Activated CD4-positive, alpha-beta T cell treated with anti-CD3 and anti-CD28 coated beads, Interleukin-2, amount 50 U/mL, for 1 hour (primary cell): ENCODE results near the gene GHRH.

Experiments
- DNase-seq: peaks from one replicate; pipeline ENCODE4 v3.0.0-alpha.2; 2020

Gene GHRH, protein sequence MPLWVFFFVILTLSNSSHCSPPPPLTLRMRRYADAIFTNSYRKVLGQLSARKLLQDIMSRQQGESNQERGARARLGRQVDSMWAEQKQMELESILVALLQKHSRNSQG

DNA sequence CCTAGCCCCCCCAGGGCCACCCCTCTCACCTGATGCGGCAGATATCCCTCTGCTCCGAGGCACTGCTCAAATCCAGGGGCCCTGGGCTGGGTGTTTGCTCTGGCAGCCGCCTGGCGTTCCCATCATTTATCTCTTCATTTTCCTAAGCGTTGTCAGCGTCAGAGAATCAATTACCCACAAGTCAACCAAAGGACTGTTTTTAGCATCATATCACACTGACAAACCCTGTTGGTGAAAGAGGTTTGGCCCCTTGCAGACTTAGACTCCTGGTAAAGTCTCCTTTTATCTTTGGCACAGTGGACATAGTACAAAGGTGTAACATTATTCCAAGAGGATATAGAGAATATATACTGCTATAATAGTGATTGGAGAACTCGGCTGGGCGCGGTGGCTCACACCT, at the start of gene GHRH:
Gene GHRH, minus strand, starts transcription at position 101 of the 400 bp plus-strand sequence. CDS start 4,925 bp downstream, outside the sequence.
- DNase-seq = no peak

DNA sequence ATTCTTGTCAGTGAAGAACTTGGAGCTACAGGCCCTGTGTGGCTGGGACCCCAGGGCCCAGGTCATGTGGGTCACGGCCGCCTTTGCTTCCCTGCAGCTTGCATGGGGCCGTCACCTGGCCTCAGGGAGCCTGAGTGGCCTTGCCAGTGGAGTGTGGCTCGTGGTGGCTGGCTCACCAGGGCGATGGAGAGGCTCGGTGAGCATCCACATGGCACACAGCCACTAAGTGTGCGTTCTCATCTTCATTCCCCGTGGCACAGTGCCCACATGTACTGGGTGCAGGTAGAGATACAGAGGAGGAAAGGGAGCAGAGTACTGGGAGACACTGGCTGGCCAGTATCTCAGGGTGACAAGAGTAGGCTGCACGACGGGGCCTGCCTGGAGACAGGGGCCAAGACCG, 49.3 kb upstream of the GHRH start:
- DNase-seq = no peak

DNA sequence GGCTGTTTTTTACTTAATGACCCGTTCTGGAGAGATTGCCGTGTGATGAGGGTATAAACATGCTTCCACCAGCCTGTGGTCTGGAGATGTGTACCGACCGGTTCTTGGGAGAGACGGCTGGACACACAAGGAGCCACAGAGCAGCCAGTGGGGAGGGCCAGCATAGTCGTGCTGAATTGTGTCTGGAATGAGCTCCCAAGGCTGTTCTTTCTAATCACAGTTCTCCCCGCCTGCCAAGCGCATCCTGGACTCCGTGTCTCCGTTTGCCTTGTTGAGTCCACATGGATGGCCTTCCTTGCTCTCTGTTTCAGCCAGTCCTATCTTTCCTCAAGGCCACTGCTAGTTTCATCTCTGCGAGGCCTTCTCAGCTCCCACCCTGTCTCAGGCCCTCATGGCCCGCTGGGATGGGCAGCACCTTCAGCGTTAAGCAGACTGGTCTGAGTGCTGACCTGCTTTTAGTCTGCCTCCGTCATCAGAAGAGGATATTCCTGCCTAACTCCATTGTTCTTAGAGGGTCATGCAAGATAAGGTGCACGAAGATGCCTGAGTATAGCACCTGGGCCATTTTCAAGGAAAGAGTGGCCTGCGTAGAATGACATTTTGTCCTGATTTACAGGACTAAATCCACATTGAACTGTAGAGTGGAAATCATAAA, 48.4 kb upstream of the GHRH start:
- no peak for DNase-seq

DNA sequence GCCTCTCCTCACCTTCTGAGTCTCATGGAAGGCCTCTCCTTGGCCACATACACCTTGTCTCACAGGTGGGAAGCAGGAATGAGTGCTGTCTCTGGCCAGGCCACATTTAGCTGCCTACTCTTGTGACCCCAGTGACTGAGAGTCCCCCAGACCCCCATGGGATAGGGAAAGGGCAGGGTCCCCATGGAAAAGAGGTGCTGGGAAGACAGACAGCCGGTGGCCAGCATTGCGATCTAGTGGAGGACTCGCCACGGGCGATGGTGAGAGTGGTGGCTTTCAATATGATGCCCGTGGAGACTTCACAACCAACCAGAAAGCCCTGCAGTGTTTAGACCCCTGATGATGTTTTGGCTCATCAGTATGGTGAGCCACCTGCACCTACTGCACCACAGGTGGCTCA, 47.7 kb upstream of the GHRH start:
- no peak for DNase-seq

DNA sequence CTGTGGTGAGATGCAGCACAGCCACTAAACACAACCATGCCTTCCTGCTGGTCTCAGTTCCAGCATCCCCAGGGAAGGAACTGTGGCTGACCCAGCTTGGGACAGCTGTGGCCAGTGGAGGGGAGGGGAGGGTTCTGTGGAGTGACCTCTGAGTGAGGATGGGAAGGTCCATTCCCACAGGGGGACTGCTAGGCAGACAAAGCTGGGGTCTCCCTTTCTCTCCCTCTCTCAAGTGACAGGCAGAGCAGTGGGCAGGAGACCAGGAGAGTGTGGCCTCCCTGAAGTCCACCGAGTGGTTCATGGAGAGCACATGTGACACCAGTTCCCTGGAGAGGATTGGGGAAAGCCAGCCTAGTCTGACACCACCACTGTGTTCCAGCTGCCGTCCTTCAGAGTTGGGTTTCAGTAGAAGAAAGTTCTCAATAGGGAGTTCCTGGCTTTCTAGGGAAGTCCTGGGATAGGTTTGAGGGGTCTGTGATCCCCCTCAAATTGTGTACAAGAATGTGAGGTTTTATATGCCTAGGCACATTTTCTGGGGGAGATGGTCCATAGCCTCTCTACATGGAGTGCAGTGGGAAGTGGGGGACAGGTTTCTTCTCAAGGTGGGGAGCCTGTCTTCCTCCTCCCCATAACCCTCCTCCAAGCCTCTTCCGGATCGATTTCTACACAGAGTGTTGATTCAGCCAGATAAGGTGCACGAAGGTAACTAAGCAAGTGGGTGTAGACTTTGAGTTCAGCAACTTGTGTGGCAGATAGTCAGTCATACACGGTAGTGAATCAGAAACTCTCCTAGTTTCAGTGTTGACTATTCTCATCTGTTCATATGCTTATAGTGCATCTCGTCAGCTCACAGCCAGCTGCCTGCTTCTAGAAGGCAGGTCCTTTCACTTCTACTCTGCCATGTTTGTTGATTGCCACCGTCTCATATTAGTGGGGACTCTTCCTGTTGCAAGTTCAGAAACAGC, 46.8 kb upstream of the GHRH start:
- DNase-seq = no peak

DNA sequence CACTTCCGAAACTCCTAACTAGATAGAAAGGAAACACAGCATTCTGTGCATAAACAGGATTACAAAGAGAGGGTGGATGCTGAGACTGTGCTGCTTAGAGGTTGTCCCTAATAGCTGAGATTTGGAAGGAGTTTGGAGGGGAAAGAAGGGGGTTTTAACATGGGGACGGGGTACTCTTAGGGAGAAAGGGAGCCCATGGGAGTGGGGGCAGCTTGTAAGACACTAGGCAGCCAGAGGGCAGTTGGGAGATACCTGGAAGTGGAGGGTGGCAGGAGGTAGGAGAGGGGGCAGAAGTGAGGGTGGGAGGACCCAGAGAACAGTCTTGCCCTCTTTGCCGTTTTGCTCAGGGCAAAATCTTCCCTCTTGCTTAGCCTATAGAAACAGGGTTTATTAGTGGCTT, 44.2 kb upstream of the GHRH start:
- DNase-seq = no peak

DNA sequence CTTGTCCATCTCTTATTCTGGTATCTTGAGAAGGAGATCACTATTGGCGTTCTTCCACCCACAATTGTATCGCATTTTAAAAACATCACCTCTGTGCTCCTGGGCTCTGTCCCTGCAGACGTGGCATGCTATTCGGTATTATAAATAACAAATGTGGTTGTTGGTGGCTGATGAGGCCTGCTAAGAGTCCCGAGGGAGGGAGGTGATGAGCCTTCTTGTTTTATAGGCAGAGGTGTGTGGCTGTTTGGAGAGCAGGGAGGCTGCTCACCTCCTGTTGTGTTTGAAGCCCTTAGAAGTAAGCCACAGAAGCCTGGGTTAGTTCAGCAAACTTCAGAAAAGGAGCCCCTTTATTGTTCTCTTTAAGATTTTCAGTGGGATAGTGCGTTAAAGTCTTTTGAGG, 43.5 kb upstream of the GHRH start:
- no peak for DNase-seq

DNA sequence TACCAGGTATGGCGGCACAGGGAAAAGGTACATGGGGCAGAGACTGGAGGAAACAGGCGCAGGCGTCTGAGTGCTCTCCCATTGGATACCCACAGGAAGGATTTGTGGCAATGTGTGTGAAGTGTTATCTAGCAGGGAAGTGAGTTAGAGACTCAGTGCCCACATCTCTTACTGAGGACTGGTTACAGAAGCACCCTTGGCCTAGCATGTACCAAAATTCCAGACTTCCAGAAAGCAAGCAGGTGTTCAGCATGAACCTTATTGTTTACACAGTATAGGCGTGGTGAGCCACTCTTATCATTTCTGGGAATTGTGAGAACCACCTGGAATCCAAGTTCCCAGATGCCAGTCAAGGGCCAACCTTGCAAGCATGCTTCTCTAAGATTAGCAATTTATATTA, 42.0 kb upstream of the GHRH start:
- no peak for DNase-seq

DNA sequence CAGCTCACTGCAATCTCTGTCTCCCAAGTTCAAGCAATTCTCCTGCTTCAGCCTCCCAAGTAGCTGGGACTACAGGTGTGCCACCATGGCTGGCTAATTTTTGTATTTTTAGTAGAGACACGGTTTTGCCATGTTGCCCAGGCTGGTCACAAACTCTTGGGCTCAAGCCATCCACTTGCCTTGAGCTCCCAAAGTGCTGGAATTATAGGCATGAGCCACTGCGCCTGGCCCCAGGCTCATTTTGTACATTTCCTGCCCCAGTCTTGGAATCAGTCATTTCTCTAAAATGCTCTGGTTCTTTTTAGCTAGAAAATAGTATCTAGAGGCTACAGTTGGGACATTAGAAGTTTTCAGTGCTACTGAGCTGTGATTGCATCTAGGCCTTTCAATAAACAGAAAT, 41.4 kb upstream of the GHRH start:
- DNase-seq = no peak

DNA sequence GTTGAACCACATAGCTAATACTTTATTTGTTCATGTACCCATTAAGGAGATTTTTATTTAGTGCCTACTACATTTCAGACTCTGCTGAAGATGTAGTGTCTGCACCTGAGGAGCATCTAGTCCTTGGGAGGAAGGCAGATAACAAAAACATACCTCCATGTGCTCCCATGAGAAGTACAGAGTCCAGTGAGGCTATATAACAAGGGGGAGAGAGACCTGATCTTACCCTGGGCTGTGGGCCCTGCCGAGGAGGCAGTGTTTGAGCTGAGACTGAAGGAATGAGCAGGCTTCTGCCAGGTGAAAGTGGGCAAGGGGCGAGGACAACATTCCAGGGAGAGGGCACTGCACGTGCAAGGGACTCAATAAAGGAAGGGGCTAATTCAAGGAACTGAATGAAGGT, 39.9 kb upstream of the GHRH start:
- DNase-seq = no peak

DNA sequence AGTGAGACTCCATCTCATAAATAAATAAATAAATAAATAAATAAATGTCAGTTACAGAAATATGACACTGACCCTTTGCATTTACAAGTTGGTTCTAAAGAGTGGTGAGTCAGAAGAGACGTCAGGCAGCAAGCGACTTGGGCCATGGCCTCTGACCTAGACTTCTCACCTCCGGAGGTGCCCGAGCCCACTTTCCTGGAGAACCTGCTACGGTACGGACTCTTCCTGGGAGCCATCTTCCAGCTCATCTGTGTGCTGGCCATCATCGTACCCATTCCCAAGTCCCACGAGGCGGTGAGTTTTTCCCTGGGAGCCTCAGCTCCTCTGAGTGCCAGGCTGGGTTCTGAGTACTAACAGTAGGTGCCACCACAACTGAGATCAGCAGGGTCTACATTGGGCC, 39.5 kb upstream of the GHRH start:
- no peak for DNase-seq

DNA sequence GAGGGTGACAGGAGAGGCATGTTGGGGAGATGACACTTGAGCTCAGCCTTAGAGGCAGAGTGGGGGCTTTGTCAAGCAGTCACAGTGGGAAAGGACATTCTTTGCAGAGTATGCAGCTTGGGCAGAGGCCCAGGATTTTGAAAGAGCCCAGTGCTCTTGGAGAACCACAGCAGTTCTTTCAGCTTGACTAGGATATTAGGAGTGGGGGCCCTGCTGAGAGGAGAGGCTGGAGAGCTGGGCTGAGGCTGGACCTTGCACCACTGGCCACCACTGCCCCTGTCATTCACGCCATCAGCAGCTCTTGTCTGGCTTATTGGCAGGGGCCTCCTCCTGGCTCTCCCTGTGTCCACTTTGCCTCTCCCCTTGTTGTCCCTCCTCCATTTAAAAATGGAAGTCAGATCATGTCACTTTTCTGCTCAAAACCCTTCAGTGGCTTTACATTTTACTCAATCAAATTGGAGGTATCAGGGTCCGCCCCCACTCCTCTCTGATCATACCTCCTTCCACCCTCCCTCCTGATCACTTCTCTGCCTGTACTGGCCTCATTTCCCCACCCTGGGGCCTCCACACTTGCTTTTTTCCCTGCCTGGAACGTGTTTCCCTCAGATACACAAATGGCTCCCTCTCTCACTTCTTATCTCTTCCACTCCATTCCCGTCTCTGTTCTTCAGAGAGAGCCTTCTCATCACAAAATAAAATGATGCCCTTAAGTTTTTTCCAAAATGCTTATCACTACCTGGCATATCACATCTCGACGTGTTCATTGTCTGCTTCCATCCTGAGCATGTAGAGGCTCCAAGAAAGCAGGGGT, 38.3 kb upstream of the GHRH start:
- DNase-seq = no peak

DNA sequence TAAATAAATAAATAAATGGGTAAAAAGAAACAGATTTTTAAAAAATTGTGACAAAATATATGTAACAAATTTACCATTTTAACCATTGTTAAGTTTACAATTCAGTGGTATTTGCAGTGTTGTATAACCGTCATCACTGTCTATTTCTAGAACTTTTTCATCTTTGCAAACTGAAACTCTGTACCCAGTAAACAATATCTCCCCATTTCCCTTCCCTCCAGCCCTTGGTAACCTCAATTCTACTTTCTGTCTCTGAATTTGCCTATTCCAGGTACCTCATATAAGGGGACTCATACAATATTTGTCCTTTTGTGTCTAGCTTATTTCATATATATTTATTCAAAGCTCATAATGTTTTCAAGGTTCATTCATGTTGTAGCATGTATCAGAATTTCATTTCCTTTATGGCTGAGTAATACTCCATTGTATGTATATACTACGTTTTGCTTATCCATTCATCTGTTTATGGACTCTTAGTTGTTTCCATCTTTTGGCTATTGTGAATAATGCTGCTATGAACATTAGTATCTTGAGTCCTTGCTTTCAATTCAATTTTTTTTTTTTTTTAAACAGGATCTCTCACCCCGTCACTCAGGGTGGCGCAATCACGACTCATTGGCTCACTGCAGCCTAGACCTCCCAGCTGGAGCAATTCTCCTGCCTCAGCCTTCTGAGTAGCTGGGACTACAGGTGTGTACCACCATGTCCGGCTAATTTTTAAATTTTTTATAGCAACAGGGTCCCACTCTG, 36.8 kb upstream of the GHRH start:
- no peak for DNase-seq

DNA sequence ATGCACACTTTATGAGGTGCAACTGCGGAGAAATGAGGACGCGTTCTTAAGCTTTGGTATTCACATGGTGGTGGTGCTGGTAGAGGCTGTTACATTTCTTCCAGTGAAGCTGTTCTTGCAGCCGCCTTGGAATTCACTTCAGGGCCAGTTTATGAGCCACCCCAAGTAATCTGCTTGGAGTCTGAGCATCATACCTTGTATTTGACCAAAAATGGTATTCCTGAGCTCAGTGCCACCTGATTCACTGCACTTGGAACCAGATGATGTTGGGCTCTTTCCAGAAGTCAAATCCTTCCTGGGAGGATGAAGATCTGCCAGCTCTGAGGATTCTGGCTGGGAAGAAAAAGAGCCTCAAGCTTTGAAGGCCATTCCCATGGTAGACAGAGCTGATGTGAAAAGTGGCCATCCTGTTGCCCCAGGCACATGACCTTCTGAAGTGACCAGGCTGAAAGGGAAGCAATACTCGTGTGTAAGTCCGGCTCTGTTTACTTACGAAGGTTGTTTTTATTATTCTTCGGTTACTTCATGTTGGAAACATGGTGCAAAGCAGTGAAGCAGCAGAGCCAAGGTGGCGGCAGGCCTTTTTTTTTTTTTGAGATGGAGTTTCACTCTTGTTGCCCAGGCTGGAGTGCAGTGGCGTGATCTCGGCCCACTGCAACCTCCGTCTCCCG, 35.6 kb upstream of the GHRH start:
- DNase-seq = no peak

DNA sequence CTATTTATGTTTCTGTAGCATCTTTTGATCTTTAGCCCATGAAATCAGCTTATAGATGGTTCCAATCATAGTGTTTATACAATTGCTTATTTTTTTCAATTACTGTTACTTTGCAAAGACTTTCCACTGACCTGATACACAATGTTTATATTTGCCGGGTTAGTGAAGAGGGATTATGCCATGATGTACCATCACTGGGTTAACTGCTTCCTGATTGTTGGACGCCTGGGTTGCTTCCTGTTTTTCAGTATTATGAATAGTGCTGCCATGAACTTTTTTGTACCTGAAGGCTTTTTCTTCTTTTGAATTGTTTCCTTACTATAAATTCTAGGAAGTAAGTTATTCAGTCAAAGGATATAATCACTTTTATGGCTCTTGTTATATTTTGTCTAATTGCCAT, 34.8 kb upstream of the GHRH start:
- DNase-seq = no peak

DNA sequence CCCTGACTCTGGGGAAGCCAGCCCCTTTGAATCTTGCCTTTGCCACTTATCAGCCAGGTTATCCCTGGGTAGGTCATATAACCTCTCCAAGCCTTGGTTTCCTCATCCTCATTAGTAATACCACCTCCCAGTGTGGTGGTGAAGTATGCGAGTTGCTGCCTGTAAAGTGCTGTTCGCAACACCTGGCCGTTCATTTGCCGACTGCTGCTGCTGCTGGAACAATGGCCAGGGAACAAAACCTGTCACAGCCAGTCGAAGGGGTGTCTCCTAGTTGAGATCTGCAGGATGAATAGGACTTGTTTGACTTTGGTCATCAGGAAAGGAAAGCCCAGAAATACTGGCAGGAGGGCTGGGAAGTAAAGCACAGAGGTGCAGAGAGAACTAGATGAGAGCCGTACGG, 34.0 kb upstream of the GHRH start:
- DNase-seq = no peak

DNA sequence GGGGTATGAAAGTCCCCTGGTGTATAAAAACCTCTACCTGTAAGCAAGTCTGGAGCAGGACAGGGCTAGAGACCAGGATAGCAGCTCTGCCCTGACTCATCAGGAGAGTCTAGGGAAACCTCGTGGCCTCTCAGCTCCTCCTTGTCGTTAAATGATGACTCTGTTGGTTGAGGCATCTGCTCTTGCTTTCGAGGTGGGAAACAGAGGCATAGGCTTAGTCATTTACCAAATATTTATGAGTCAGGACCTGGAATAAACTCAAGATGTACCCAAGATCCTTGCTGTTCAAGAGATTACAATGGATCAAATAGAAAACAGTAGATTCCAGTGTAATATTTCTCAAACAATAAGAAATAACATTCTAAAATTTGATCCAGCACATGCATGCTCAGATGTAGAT, 33.4 kb upstream of the GHRH start:
- DNase-seq = no peak

DNA sequence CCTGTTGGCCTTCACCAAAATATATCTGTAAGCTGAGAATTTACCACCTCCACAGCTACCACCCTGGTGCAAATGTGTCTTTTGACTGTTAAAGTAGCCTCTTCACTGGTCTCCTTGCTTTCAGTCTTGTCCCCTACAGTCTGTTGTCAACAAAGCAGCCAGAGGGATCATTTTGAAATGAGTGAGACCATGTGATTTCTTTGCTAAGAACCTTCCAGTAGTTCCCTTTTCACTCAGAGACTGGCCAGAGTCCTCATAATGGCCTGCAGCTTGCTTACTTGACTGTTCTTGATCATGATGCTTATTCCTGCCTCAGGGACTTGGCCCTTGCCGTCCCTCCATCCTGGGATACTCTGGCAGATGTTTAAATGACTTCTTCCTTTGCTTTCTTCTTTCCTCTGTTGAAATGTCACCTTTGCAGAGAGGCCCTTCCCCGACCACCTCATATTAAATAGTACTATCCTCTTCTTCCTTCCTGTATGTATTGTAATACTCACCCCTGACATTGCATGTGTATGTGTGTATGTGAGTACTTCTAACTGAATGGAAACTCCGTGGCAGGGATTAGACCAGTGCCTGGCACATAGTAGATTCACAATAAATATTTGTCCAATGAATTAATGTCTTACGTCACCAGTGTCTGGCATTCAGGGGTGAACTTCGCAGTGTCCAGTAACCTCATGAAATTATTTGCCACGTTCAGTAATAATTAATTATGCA, 32.8 kb upstream of the GHRH start:
- DNase-seq = no peak

DNA sequence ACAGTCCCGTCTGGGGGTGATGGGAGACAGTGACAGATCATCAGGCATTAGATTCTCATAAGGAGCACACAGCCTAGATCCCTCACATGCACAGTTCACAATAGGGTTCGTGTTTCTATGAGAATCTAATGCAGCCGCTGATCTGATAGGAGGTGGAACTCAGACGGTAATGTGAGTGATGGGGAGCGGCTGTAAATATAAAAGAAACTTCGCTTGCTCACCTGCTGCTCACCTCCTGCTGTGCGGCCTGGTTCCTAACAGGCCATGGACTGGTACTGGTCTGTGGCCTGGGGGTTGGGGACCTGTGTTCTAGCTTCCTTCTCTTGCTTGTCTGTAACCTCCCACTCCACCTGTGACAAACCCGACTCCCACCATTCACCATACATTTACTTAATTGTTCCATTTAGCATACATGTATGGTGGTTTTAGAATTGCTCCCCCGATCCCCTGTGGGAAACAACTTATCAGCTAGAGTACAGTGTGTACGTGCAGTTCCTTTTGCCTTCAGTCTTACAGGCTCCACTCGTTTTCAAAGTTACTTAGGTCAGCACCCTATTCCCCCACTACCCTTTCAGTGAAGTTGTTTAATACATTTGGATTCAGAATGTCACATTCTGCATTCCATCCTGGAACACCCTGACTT, 31.8 kb upstream of the GHRH start:
- DNase-seq = no peak

DNA sequence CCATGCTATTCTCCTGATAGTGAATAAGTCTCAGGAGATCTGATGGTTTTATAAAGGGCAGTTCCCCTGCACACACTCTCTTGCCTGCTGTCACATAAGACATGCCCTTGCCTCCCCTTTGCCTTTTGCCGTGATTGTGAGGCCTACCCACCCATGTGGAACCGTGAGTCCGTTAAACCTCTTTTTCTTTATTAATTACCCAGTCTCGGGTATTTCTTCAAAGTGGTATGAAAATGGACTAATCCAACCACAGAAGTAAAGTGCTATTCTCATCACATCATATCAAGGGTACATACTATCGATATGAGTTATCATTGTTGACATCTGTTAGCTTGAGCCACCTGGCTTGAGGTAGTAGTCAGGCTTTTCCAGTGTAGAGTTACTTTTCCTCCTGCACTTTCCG, 30.1 kb upstream of the GHRH start:
- no peak for DNase-seq
